A549 (cell line): ENCODE results near the gene PIGZ. TPM values are rescaled to one million over a fixed set of nuclear protein-coding genes. Genes with fewer than 3 reads are reported as not detected.

Source experiments
- ATAC-seq, 2 experiments: fragments of 200-7000 bp in 1 of 2; fragments of >200 bp in 1 of 2; cut with Nextera tagmentation in 1 of 2; cut with Tn5 transposase in 1 of 2; 3 replicates each; pipeline versions ENCODE4 v1.8.0 to v1.9.1; 2018 to 2020; ENCODE audit warnings: mild to moderate bottlenecking in 1 of 2, moderate library complexity in 1 of 2
- CTCF ChIA-PET: fragments of 300-600 bp; sonication (Branson Sonifier 250); formaldehyde crosslinking; extraction: SDS; loops from one replicate; lab custom pipeline; 2021; ENCODE audit warnings: antibody characterized with exemption, inconsistent platforms; lab: Yijun Ruan, JAX
- POLR2A ChIA-PET: fragments of 350-600 bp; formaldehyde crosslinking; extraction: SDS; loops from one replicate; lab custom pipeline; 2021; ENCODE audit warnings: antibody characterized with exemption, inconsistent platforms; lab: Yijun Ruan, JAX
- DNase-seq, 2 experiments: peaks; one replicate each; pipeline versions ENCODE4 v3.0.0 to v3.0.0-alpha.2; 2011 to 2016; ENCODE audit warnings: low read depth in 1 of 2, low spot score in 1 of 2
- FAIRE-seq: peaks from 2 replicates; lab custom pipeline; 2011; peaks lifted over from hg19 to GRCh38; lab: Jason Lieb, UNC
- H3K27ac ChIP-seq, 2 experiments: fragments of >200 bp; sonication (Bioruptor Twin); formaldehyde crosslinking; 3 replicates each; pipeline ENCODE4 v1.5.1; 2016 to 2017
- H3K4me1 ChIP-seq: fragments of >200 bp; sonication (Bioruptor Twin); formaldehyde crosslinking; 3 replicates; pipeline ENCODE4 v1.6.1; 2016
- H3K4me2 ChIP-seq: fragments of >200 bp; sonication (Bioruptor Twin); formaldehyde crosslinking; 3 replicates; pipeline ENCODE4 v1.6.1; 2016
- H3K4me3 ChIP-seq: fragments of >200 bp; sonication (Bioruptor Twin); formaldehyde crosslinking; 3 replicates; pipeline ENCODE4 v1.5.1; 2016
- H3K9me3 ChIP-seq: fragments of >200 bp; sonication (Bioruptor Twin); formaldehyde crosslinking; 3 replicates; pipeline ENCODE4 v1.6.1; 2016
- CBX8 ChIP-seq: fragments of 200-600 bp; sonication (generic); IDR thresholded peaks from 2 replicates; pipeline ENCODE4 v1.6.1; 2016
- CEBPB ChIP-seq, 2 experiments: fragments of >200 bp in 1 of 2; sonication (Bioruptor Twin) in 1 of 2; formaldehyde crosslinking in 1 of 2; IDR thresholded peaks; 2 replicates each; pipeline ENCODE4 v1.6.1; 2012 to 2016
- EHMT2 ChIP-seq: fragments of 200-600 bp; sonication (generic); IDR thresholded peaks from 2 replicates; pipeline ENCODE4 v1.6.1; 2016; ENCODE audit warnings: antibody characterized with exemption, low read depth, mild to moderate bottlenecking, moderate library complexity
- ELK1 ChIP-seq: fragments of 150-350 bp; IDR thresholded peaks from 2 replicates; pipeline ENCODE4 v1.6.1; 2014; ENCODE audit warnings: low read depth, mild to moderate bottlenecking, low read length
- EP300 ChIP-seq, 2 experiments: fragments of >200 bp; sonication (Bioruptor Twin); formaldehyde crosslinking; IDR thresholded peaks; 2 replicates in 1 of 2; 3 replicates in 1 of 2; pipeline ENCODE4 v1.6.1; 2016 to 2017
- ESRRA ChIP-seq: fragments of 150-350 bp; IDR thresholded peaks from 2 replicates; pipeline ENCODE4 v1.6.1; 2014; ENCODE audit warnings: mild to moderate bottlenecking, low read length, borderline replicate concordance
- FOSB ChIP-seq: fragments of 250-450 bp; sonication (Bioruptor Pico); IDR thresholded peaks from 2 replicates; pipeline ENCODE4 v1.5.0; 2020; ENCODE audit warnings: mild to moderate bottlenecking, moderate library complexity
- FOXS1 ChIP-seq: fragments of 250-450 bp; sonication (Bioruptor Pico); IDR thresholded peaks from 2 replicates; pipeline ENCODE4 v1.5.0; 2020; ENCODE audit warnings: mild to moderate bottlenecking, moderate library complexity
- HEYL ChIP-seq: fragments of 250-450 bp; sonication (Bioruptor Pico); IDR thresholded peaks from 2 replicates; pipeline ENCODE4 v1.8.0; 2021; ENCODE audit warnings: mild to moderate bottlenecking, moderate library complexity
- HOXB5 ChIP-seq: fragments of 250-450 bp; sonication (Bioruptor Pico); IDR thresholded peaks from 2 replicates; pipeline ENCODE4 v1.5.0; 2020; ENCODE audit warnings: mild to moderate bottlenecking, moderate library complexity
- JUN ChIP-seq, 2 experiments: fragments of >200 bp; sonication (Bioruptor Twin); formaldehyde crosslinking; IDR thresholded peaks; 2 replicates in 1 of 2; 3 replicates in 1 of 2; pipeline ENCODE4 v1.6.1; 2016 to 2017
- KDM1A ChIP-seq: fragments of 200-600 bp; sonication (generic); IDR thresholded peaks from 2 replicates; pipeline ENCODE4 v1.6.1; 2016; ENCODE audit warnings: low read depth, mild to moderate bottlenecking
- KDM5A ChIP-seq: fragments of 200-600 bp; sonication (generic); IDR thresholded peaks from 2 replicates; pipeline ENCODE4 v1.6.1; 2016; ENCODE audit warnings: antibody characterized with exemption, mild to moderate bottlenecking
- NPAS2 ChIP-seq: fragments of 250-450 bp; sonication (Bioruptor Pico); IDR thresholded peaks from 2 replicates; pipeline ENCODE4 v1.8.0; 2022; ENCODE audit warnings: mild to moderate bottlenecking, moderate library complexity, borderline replicate concordance
- NR3C1 ChIP-seq: fragments of >200 bp; sonication (Bioruptor Twin); formaldehyde crosslinking; IDR thresholded peaks from 3 replicates; pipeline ENCODE4 v1.6.1; 2017
- RARB ChIP-seq: fragments of 250-450 bp; sonication (Bioruptor Pico); IDR thresholded peaks from 2 replicates; pipeline ENCODE4 v1.8.0; 2021; ENCODE audit warnings: mild to moderate bottlenecking, moderate library complexity
- RCOR1 ChIP-seq: fragments of 150-350 bp; IDR thresholded peaks from 2 replicates; pipeline ENCODE4 v1.6.1; 2014; ENCODE audit warnings: antibody characterized with exemption, low read length, low read depth
- RFX5 ChIP-seq: fragments of 450-650 bp; IDR thresholded peaks from 2 replicates; pipeline ENCODE4 v1.7.1; 2014; ENCODE audit warnings: antibody characterized with exemption, mild to moderate bottlenecking, moderate library complexity
- SMC3 ChIP-seq: fragments of >200 bp; sonication (Bioruptor Twin); formaldehyde crosslinking; IDR thresholded peaks from 3 replicates; pipeline ENCODE4 v1.6.1; 2018; ENCODE audit warnings: inconsistent platforms
- SREBF2 ChIP-seq: fragments of 450-650 bp; IDR thresholded peaks from 2 replicates; pipeline ENCODE4 v1.6.1; 2014; ENCODE audit warnings: mild to moderate bottlenecking, moderate library complexity
- TFCP2L1 ChIP-seq: fragments of 250-450 bp; sonication (Bioruptor Pico); IDR thresholded peaks from 2 replicates; pipeline ENCODE4 v1.5.0; 2021; ENCODE audit warnings: mild to moderate bottlenecking
- WGBS: methylation state at CpG from one replicate; pipeline ENCODE4 v1.1.6; 2017; ENCODE audit errors: missing lambda C conversion rate; 5-methylcytosine and 5-hydroxymethylcytosine counted together
- polyA plus RNA-seq, 4 experiments: library from polyadenylated mRNA; depleted of rRNA in 3 of 4; stranded (reverse); fragments of >200 nt; fragmentation: RNase III in 1 of 4; extraction: RNeasy Plus Mini Kit Qiagen cat#74134 plus additional on column Dnase treatment in 1 of 4; gene quantifications; 2 replicates in 3 of 4; 3 replicates in 1 of 4; pipeline ENCODE4 v1.2.3, GENCODE V29; 2011 to 2017
- TF ChIP-seq, protein P1 (sequence below): fragments of 200-600 bp; sonication (generic); IDR thresholded peaks from 2 replicates; pipeline ENCODE4 v1.6.1; 2016; ENCODE audit warnings: antibody characterized with exemption, mild to moderate bottlenecking, moderate library complexity
- TF ChIP-seq, protein P2 (sequence below): IDR thresholded peaks from 2 replicates; pipeline ENCODE4 v1.6.1; 2012
- TF ChIP-seq, protein P3 (sequence below): fragments of 450-650 bp; IDR thresholded peaks from 2 replicates; pipeline ENCODE4 v1.6.1; 2014; ENCODE audit warnings: antibody characterized with exemption

PIGZ gene
- polyA plus RNA-seq, 2 of the 4 experiments (the other 2 are of a cell fraction): 1.4 to 1.8 TPM

GRCh38 chr3:196938576-196938975 is 30.1 kb downstream of the PIGZ start:
- TF ChIP-seq TFCP2L1: no peak
- TF ChIP-seq SREBF2: no peak
- no peak for TF ChIP-seq EHMT2
- TF ChIP-seq, protein P1, sequence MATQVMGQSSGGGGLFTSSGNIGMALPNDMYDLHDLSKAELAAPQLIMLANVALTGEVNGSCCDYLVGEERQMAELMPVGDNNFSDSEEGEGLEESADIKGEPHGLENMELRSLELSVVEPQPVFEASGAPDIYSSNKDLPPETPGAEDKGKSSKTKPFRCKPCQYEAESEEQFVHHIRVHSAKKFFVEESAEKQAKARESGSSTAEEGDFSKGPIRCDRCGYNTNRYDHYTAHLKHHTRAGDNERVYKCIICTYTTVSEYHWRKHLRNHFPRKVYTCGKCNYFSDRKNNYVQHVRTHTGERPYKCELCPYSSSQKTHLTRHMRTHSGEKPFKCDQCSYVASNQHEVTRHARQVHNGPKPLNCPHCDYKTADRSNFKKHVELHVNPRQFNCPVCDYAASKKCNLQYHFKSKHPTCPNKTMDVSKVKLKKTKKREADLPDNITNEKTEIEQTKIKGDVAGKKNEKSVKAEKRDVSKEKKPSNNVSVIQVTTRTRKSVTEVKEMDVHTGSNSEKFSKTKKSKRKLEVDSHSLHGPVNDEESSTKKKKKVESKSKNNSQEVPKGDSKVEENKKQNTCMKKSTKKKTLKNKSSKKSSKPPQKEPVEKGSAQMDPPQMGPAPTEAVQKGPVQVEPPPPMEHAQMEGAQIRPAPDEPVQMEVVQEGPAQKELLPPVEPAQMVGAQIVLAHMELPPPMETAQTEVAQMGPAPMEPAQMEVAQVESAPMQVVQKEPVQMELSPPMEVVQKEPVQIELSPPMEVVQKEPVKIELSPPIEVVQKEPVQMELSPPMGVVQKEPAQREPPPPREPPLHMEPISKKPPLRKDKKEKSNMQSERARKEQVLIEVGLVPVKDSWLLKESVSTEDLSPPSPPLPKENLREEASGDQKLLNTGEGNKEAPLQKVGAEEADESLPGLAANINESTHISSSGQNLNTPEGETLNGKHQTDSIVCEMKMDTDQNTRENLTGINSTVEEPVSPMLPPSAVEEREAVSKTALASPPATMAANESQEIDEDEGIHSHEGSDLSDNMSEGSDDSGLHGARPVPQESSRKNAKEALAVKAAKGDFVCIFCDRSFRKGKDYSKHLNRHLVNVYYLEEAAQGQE: no peak
- TF ChIP-seq KDM5A: no peak
- TF ChIP-seq EP300 (IDR thresholded peaks at IDR 0.05): no peak
- TF ChIP-seq ESRRA: no peak
- no peak for TF ChIP-seq FOXS1 (CRISPR knock-in tag)
- no peak for TF ChIP-seq RFX5
- no peak for TF ChIP-seq ELK1
- TF ChIP-seq RCOR1: no peak
- TF ChIP-seq JUN (IDR thresholded peaks at IDR 0.05): no peak
- TF ChIP-seq, protein P2, sequence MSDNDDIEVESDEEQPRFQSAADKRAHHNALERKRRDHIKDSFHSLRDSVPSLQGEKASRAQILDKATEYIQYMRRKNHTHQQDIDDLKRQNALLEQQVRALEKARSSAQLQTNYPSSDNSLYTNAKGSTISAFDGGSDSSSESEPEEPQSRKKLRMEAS: no peak
- POLR2A ChIA-PET: interaction anchor here (1.2 kb wide), 1 partner anchor 71 kb away, joined by 5 read pairs; the partner anchor contains the start of gene SENP5
- Histone ChIP-seq H3K27ac (no peak overlapping the region), H3K4me3 (no peak overlapping the region), H3K4me2 (no peak overlapping the region), H3K4me1 (peaks cover 7% of the 10 kb centered on the region; the same call in 2 of the 3 replicates), H3K9me3 (no peaks in the 10 kb centered on the region)
- WGBS: 94% methylated on average over 5 of the region's 5 CpGs
- CTCF ChIA-PET: interaction anchor here (0.6 kb wide), 1 partner anchor 165 kb away, joined by 4 read pairs; no protein-coding TSS in a partner anchor
- no peak for ATAC-seq
- FAIRE-seq: no peak
- no peak for DNase-seq

- 0 out of 6 replicates have a peak overlapping the region, but pooled peaks of 1 of the 2 experiments have one; percentile 4 for H3K27ac ChIP-seq
- H3K4me3 ChIP-seq: no peak overlapping the region
- ChIA-PET POLR2A (interaction anchor here (1.2 kb wide), 1 partner anchor 70 kb away, joined by 5 read pairs; the partner anchor contains the start of gene SENP5), CTCF (interaction anchor here (0.6 kb wide), 1 partner anchor 164 kb away, joined by 4 read pairs; no protein-coding TSS in a partner anchor)
- H3K9me3 ChIP-seq: no peaks in the 10 kb centered on the region
- ATAC-seq (no peak), DNase-seq (no peak), FAIRE-seq (no peak)
- no peak overlapping the region for H3K4me2 ChIP-seq
- 82% methylated on average over 2 of the region's 2 CpGs for WGBS
- H3K4me1 ChIP-seq: peaks cover 6% of the 10 kb centered on the region; the same call in 2 of the 3 replicates
- TF ChIP-seq KDM1A: no peak
- TF ChIP-seq ESRRA: no peak
- no peak for TF ChIP-seq CEBPB (IDR thresholded peaks at IDR 0.05)
- TF ChIP-seq TFCP2L1: no peak
- TF ChIP-seq, protein P3, sequence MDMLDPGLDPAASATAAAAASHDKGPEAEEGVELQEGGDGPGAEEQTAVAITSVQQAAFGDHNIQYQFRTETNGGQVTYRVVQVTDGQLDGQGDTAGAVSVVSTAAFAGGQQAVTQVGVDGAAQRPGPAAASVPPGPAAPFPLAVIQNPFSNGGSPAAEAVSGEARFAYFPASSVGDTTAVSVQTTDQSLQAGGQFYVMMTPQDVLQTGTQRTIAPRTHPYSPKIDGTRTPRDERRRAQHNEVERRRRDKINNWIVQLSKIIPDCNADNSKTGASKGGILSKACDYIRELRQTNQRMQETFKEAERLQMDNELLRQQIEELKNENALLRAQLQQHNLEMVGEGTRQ: no peak
- no peak for TF ChIP-seq RARB (CRISPR knock-in tag)
- TF ChIP-seq NR3C1: no peak
Observed at GRCh38 chr3:196938124-196938523, 30.5 kb downstream of the PIGZ start.

DNA sequence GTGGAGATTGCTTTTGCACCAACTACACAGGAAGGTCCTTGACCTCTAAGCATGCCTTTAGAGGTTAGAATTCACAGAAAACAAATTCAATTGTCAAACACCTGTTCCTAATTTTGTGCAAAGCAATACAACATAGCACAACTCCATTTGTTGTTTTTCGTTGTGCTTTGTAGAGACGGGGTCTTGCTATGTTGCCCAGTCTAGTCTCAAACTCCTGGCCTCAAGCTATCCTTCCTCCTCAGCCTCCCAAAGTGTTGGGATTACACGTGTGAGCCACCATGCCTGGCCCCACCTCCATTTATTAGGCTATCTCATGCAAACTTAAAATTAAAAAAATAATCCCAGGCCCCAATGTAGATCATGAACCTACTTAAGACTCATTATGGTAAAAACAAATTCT is 32.3 kb downstream of the PIGZ start:
- H3K9me3 ChIP-seq: no peaks in the 10 kb centered on the region
- H3K4me1 ChIP-seq: peaks cover 6% of the 10 kb centered on the region; the same call in 2 of the 3 replicates
- CTCF ChIA-PET: interaction anchor here (1.0 kb wide), 1 partner anchor 60 kb away, joined by 3 read pairs; no protein-coding TSS in a partner anchor
- H3K4me3 ChIP-seq: no peak overlapping the region
- POLR2A ChIA-PET: no interaction called here
- no peak for ATAC-seq
- H3K4me2 ChIP-seq: no peak overlapping the region
- H3K27ac ChIP-seq: no peak overlapping the region
- DNase-seq: no peak
- no peak for FAIRE-seq
- WGBS: 93% methylated on average over 3 of the region's 3 CpGs
- TF ChIP-seq CBX8 (no peak), JUN (IDR thresholded peaks at IDR 0.05) (no peak), KDM1A (no peak), FOSB (no peak), HOXB5 (CRISPR knock-in tag) (no peak), NR3C1 (no peak), EP300 (IDR thresholded peaks at IDR 0.05) (no peak), SMC3 (no peak), HEYL (no peak), NPAS2 (CRISPR knock-in tag) (no peak)
- TF ChIP-seq, protein P2: no peak
- TF ChIP-seq, protein P1: no peak
